DND-41 (cell line): ENCODE data around the gene CACNA1D.

Experiments used
- ATAC-seq: fragments of 200-7000 bp; cut with Tn5 transposase; 3 replicates; pipeline ENCODE4 v1.9.1; 2021; ENCODE audit warnings: low read depth; ENCODE audit not compliant: insufficient read depth
- DNase-seq: peaks from one replicate; pipeline ENCODE4 v3.0.0-alpha.2; 2020
- H2AFZ ChIP-seq: 2 replicates; pipeline ENCODE4 v1.6.0; 2012; ENCODE audit warnings: low read depth, low read length
- H3K27ac ChIP-seq: 2 replicates; pipeline ENCODE4 v1.5.1; 2012; ENCODE audit warnings: low read length, inconsistent platforms
- H3K27me3 ChIP-seq: fragments of 200-600 bp; sonication (generic); 2 replicates; pipeline ENCODE4 v1.6.0; 2012; ENCODE audit warnings: low read length, mild to moderate bottlenecking, inconsistent platforms; ENCODE audit not compliant: insufficient read depth, poor library complexity
- H3K36me3 ChIP-seq: 2 replicates; pipeline ENCODE4 v1.5.1; 2012; ENCODE audit warnings: low read length, inconsistent platforms; ENCODE audit not compliant: insufficient read depth
- H3K4me1 ChIP-seq: 2 replicates; pipeline ENCODE4 v1.5.1; 2012; ENCODE audit warnings: mild to moderate bottlenecking, low read length; ENCODE audit not compliant: insufficient read depth
- H3K4me2 ChIP-seq: 2 replicates; pipeline ENCODE4 v1.6.0; 2012; ENCODE audit warnings: mild to moderate bottlenecking, moderate library complexity, low read length, inconsistent platforms; ENCODE audit not compliant: insufficient read depth
- H3K4me3 ChIP-seq, 2 experiments: fragments of 200-600 bp in 1 of 2; shearing (Covaris generic) in 1 of 2; 2 replicates each; pipeline ENCODE4 v1.5.1; 2012 to 2016; ENCODE audit warnings: inconsistent platforms in 2 of 2, low read length in 2 of 2, mild to moderate bottlenecking in 2 of 2, low read depth in 1 of 2, moderate library complexity in 1 of 2
- H3K79me2 ChIP-seq: 2 replicates; pipeline ENCODE4 v1.6.0; 2012; ENCODE audit warnings: low read length, inconsistent platforms; ENCODE audit not compliant: insufficient read depth
- H3K9ac ChIP-seq: 2 replicates; pipeline ENCODE4 v1.6.0; 2012; ENCODE audit warnings: low read depth, mild to moderate bottlenecking, inconsistent platforms, low read length, moderate library complexity
- H3K9me3 ChIP-seq: 2 replicates; pipeline ENCODE4 v1.5.1; 2012; ENCODE audit warnings: low read length, moderate library complexity, mild to moderate bottlenecking, inconsistent platforms; ENCODE audit not compliant: insufficient read depth, severe bottlenecking
- H4K20me1 ChIP-seq: 2 replicates; pipeline ENCODE4 v1.6.0; 2012; ENCODE audit warnings: low read length; ENCODE audit not compliant: insufficient read depth
- EZH2 ChIP-seq: IDR thresholded peaks from 3 replicates; pipeline ENCODE4 v1.6.1; 2012; ENCODE audit warnings: borderline replicate concordance, low read depth, mild to moderate bottlenecking, moderate library complexity, low read length, inconsistent platforms; ENCODE audit not compliant: severe bottlenecking
- TF ChIP-seq, protein P1 (sequence below): IDR thresholded peaks from 2 replicates; pipeline ENCODE4 v1.5.1; 2012; ENCODE audit warnings: borderline replicate concordance, low read length, moderate library complexity, mild to moderate bottlenecking; ENCODE audit not compliant: poor library complexity, severe bottlenecking; ENCODE audit errors: extremely low read depth

Gene CACNA1D

GRCh38 chr3:53795789-53796560 lies 301.6 kb downstream of the CACNA1D start:
- Histone ChIP-seq H3K4me2 (no peak overlapping the region), H4K20me1 (no peaks in the 10 kb centered on the region), H3K36me3 (no peaks in the 10 kb centered on the region), H2AFZ (no peak overlapping the region), H3K27ac (no peak overlapping the region), H3K27me3 (peaks cover 3% of the 10 kb centered on the region), H3K4me1 (no peaks in the 10 kb centered on the region), H3K9me3 (no peaks in the 10 kb centered on the region), H3K79me2 (no peaks in the 10 kb centered on the region), H3K9ac (no peak overlapping the region), H3K4me3 (no peak overlapping the region)
- no peak for ATAC-seq
- no peak for TF ChIP-seq EZH2
- TF ChIP-seq, protein P1, sequence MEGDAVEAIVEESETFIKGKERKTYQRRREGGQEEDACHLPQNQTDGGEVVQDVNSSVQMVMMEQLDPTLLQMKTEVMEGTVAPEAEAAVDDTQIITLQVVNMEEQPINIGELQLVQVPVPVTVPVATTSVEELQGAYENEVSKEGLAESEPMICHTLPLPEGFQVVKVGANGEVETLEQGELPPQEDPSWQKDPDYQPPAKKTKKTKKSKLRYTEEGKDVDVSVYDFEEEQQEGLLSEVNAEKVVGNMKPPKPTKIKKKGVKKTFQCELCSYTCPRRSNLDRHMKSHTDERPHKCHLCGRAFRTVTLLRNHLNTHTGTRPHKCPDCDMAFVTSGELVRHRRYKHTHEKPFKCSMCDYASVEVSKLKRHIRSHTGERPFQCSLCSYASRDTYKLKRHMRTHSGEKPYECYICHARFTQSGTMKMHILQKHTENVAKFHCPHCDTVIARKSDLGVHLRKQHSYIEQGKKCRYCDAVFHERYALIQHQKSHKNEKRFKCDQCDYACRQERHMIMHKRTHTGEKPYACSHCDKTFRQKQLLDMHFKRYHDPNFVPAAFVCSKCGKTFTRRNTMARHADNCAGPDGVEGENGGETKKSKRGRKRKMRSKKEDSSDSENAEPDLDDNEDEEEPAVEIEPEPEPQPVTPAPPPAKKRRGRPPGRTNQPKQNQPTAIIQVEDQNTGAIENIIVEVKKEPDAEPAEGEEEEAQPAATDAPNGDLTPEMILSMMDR = no peak
- no peak for DNase-seq

- Histone ChIP-seq H3K36me3 (no peaks in the 10 kb centered on the region), H3K27me3 (peaks cover 7% of the 10 kb centered on the region), H3K27ac (no peak overlapping the region), H3K4me1 (no peaks in the 10 kb centered on the region), H3K9ac (no peak overlapping the region), H2AFZ (no peak overlapping the region), H3K4me2 (no peak overlapping the region), H3K79me2 (no peaks in the 10 kb centered on the region), H4K20me1 (no peaks in the 10 kb centered on the region), H3K9me3 (no peaks in the 10 kb centered on the region), H3K4me3 (no peak overlapping the region)
- no peak for DNase-seq
- TF ChIP-seq EZH2 = no peak
- TF ChIP-seq, protein P1 = no peak
- ATAC-seq = no peak
These were observed 303.7 kb downstream of the CACNA1D start for GRCh38 chr3:53798144-53798543.

GRCh38 chr3:53799338-53799865 lies 305.0 kb downstream of the CACNA1D start:
- H3K27me3 ChIP-seq = peaks cover 7% of the 10 kb centered on the region
- H3K4me1 ChIP-seq = no peaks in the 10 kb centered on the region
- no peak overlapping the region for H3K27ac ChIP-seq
- ATAC-seq = no peak
- no peak for DNase-seq
- no peak overlapping the region for H2AFZ ChIP-seq
- H4K20me1 ChIP-seq = no peaks in the 10 kb centered on the region
- no peak overlapping the region for H3K4me3 ChIP-seq
- H3K9me3 ChIP-seq = no peaks in the 10 kb centered on the region
- H3K9ac ChIP-seq = no peak overlapping the region
- no peaks in the 10 kb centered on the region for H3K36me3 ChIP-seq
- no peak overlapping the region for H3K4me2 ChIP-seq
- TF ChIP-seq, protein P1 = no peak
- TF ChIP-seq EZH2 = no peak
- H3K79me2 ChIP-seq = no peaks in the 10 kb centered on the region
